Astrocyte of the spinal cord (primary cell): ENCODE results near the gene DCLK2.

ENCODE experiments used
- DNase-seq: peaks from one replicate; pipeline ENCODE4 v3.0.0; 2011; ENCODE audit warnings: low read depth, low spot score
- H3K4me3 ChIP-seq: 2 replicates; pipeline ENCODE4 v1.5.1; 2011; ENCODE audit warnings: low read depth, mild to moderate bottlenecking, low read length, moderate library complexity
- in situ Hi-C: cut with HindIII; loops from 2 replicates; pipeline ENCODE4 v1.10.0; 2017; ENCODE audit warnings: low sequenced_read_pairs
- TF ChIP-seq, protein P1 (sequence below): IDR thresholded peaks from 2 replicates; pipeline ENCODE4 v1.5.1; 2012; ENCODE audit warnings: low read depth, mild to moderate bottlenecking, low read length, inconsistent platforms

Gene DCLK2

GRCh38 chr4:150256841-150257730 lies 178.8 kb downstream of the DCLK2 start:
- in situ Hi-C loops, result no loop called here

GRCh38 chr4:150258569-150258968 lies 180.3 kb downstream of the DCLK2 start:
- DNase-seq, result no peak
- in situ Hi-C loops, result no loop called here
- TF ChIP-seq, protein P1, sequence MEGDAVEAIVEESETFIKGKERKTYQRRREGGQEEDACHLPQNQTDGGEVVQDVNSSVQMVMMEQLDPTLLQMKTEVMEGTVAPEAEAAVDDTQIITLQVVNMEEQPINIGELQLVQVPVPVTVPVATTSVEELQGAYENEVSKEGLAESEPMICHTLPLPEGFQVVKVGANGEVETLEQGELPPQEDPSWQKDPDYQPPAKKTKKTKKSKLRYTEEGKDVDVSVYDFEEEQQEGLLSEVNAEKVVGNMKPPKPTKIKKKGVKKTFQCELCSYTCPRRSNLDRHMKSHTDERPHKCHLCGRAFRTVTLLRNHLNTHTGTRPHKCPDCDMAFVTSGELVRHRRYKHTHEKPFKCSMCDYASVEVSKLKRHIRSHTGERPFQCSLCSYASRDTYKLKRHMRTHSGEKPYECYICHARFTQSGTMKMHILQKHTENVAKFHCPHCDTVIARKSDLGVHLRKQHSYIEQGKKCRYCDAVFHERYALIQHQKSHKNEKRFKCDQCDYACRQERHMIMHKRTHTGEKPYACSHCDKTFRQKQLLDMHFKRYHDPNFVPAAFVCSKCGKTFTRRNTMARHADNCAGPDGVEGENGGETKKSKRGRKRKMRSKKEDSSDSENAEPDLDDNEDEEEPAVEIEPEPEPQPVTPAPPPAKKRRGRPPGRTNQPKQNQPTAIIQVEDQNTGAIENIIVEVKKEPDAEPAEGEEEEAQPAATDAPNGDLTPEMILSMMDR, result no peak
- no peak overlapping the region for H3K4me3 ChIP-seq

More at GRCh38 chr4:150256841-150257730, 178.8 kb downstream of the DCLK2 start:
- TF ChIP-seq, protein P1, result no peak
- no peak overlapping the region for H3K4me3 ChIP-seq
- DNase-seq, result no peak

- TF ChIP-seq, protein P1, result no peak
- no peak overlapping the region for H3K4me3 ChIP-seq
- in situ Hi-C loops, result no loop called here
- DNase-seq, result no peak
Observed at GRCh38 chr4:150259861-150260567, 181.8 kb downstream of the DCLK2 start.

- TF ChIP-seq, protein P1, result no peak
- DNase-seq, result no peak
- no peak overlapping the region for H3K4me3 ChIP-seq
- in situ Hi-C loops, result no loop called here
Observed at GRCh38 chr4:150261571-150261970, 183.3 kb downstream of the DCLK2 start.

- in situ Hi-C loops, result no loop called here
- no peak for DNase-seq
- TF ChIP-seq, protein P1, result no peak
Observed at GRCh38 chr4:150262611-150263010, 184.4 kb downstream of the DCLK2 start.

GRCh38 chr4:150264595-150265161 lies 186.4 kb downstream of the DCLK2 start:
- DNase-seq, result no peak
- TF ChIP-seq, protein P1, result no peak
- in situ Hi-C loops, result no loop called here
- no peak overlapping the region for H3K4me3 ChIP-seq

More at GRCh38 chr4:150262611-150263010, 184.4 kb downstream of the DCLK2 start:
- no peak overlapping the region for H3K4me3 ChIP-seq
